Loucy (cell line): ENCODE results near the gene CDH13.

Source experiments
- EZH2phosphoT487 ChIP-seq: fragments of 200-600 bp; IDR thresholded peaks from 2 replicates; pipeline ENCODE4 v1.6.1; 2018; ENCODE audit warnings: antibody characterized with exemption, mild to moderate bottlenecking, moderate library complexity, borderline replicate concordance
- TF ChIP-seq, protein P1 (sequence below): fragments of 200-600 bp; sonication (generic); conservative IDR thresholded peaks from 2 replicates; pipeline ENCODE4 v1.5.1; 2014; ENCODE audit warnings: mild to moderate bottlenecking, antibody characterized with exemption, low read length

DNA sequence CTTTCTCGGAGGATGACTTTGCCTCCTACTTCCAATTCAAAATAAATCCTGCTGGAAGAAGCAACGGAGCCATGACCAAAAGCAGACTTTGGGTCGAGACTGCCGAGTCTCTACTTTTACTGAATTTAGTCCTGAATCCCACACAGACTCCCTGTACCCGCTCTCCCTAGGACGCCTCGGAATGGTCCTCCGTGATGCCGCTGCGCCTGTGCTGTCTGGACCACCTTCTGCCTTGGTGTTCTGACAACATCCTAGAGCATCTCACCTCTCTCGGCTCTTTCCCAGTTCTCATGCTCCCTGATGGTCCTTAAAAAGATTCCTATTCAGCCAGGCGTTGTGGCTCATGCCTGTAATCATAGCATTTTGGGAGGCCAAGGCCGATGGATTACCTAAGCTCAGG is 999.9 kb downstream of the CDH13 start:
- TF ChIP-seq, protein P1, sequence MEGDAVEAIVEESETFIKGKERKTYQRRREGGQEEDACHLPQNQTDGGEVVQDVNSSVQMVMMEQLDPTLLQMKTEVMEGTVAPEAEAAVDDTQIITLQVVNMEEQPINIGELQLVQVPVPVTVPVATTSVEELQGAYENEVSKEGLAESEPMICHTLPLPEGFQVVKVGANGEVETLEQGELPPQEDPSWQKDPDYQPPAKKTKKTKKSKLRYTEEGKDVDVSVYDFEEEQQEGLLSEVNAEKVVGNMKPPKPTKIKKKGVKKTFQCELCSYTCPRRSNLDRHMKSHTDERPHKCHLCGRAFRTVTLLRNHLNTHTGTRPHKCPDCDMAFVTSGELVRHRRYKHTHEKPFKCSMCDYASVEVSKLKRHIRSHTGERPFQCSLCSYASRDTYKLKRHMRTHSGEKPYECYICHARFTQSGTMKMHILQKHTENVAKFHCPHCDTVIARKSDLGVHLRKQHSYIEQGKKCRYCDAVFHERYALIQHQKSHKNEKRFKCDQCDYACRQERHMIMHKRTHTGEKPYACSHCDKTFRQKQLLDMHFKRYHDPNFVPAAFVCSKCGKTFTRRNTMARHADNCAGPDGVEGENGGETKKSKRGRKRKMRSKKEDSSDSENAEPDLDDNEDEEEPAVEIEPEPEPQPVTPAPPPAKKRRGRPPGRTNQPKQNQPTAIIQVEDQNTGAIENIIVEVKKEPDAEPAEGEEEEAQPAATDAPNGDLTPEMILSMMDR = no peak
- no peak for TF ChIP-seq EZH2phosphoT487
